Heart left ventricle (tissue), 13 donors: ENCODE measurements around the gene AAGAB.

Experiments used
- POLR2A ChIP-seq, 2 donors: fragments of 450-650 bp; IDR thresholded peaks; one replicate each; pipeline ENCODE4 v1.6.1; 2017; ENCODE audit warnings: antibody characterized with exemption in 2 of 2, mild to moderate bottlenecking in 2 of 2, moderate library complexity in 2 of 2
- TF ChIP-seq, protein P1 (sequence below), 12 donors: fragments of 200-600 bp; sonication (generic) in 4 of 12; IDR thresholded peaks; one replicate each; pipeline versions ENCODE4 v1.5.0 to v1.8.0; 2018 to 2022; ENCODE audit warnings: antibody characterized with exemption in 12 of 12, mild to moderate bottlenecking in 5 of 12
- donor health status: ischemic (EF 13 %, LVEDD 7.1; RV severe dilation, severe dysfunction).
- donor health status: DM: no; HTN: yes; CAD: no.
- donor health status: DM: no; HTN: no; CAD: no.
- donor health status: ischemic (EF 25% LVEDD 6.9; RV normal size, moderate dysfunction).
- donor health status: ischemic (EF 25% LVEDD 5.7; RV mildly dilated, moderate dysfunction).
- donor health status: ischemic (EF 35%, LVEDD 5.7; RV mildly dilated, moderate dysfunction).
- donor health status: nonischemic (EF 11% LVEDD 7.7; RV severe dilation, severe dysfunction).
- donor health status: DM: yes; HTN: yes; CAD: no.
- donor health status: PGD.
- donor health status: ischemic (EF 29% LVEDD 5.4; RV normal size, mild dysfunction).
- donor health status: nonischemic (EF 23%, LVEDD 6.1; RV moderate dilation, normal function).

GRCh38 chr15:67207555-67208207 is 46.8 kb downstream of the AAGAB start:
- TF ChIP-seq, protein P1, sequence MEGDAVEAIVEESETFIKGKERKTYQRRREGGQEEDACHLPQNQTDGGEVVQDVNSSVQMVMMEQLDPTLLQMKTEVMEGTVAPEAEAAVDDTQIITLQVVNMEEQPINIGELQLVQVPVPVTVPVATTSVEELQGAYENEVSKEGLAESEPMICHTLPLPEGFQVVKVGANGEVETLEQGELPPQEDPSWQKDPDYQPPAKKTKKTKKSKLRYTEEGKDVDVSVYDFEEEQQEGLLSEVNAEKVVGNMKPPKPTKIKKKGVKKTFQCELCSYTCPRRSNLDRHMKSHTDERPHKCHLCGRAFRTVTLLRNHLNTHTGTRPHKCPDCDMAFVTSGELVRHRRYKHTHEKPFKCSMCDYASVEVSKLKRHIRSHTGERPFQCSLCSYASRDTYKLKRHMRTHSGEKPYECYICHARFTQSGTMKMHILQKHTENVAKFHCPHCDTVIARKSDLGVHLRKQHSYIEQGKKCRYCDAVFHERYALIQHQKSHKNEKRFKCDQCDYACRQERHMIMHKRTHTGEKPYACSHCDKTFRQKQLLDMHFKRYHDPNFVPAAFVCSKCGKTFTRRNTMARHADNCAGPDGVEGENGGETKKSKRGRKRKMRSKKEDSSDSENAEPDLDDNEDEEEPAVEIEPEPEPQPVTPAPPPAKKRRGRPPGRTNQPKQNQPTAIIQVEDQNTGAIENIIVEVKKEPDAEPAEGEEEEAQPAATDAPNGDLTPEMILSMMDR (IDR thresholded peaks at IDR 0.05), result no peak
- no peak for TF ChIP-seq POLR2A (IDR thresholded peaks at IDR 0.05)
